HG02943 (cell line): ENCODE measurements around the gene SLC39A5.
A peak's percentile ranks its signal among the peaks of the same experiment; 100 is the strongest.
"Not testable (repeated sequence)": the region's sequence is repeated elsewhere in the genome, so short reads cannot be mapped to it uniquely, and the experiment has no call there.

Experiments
- ATAC-seq: cut with Tn5 transposase; IDR thresholded peaks from one replicate; pipeline ENCODE4 v1.9.1; 2021; ENCODE audit warnings: mild to moderate bottlenecking, low read depth, moderate library complexity; ENCODE audit not compliant: unreplicated experiment

The SLC39A5 gene

DNA sequence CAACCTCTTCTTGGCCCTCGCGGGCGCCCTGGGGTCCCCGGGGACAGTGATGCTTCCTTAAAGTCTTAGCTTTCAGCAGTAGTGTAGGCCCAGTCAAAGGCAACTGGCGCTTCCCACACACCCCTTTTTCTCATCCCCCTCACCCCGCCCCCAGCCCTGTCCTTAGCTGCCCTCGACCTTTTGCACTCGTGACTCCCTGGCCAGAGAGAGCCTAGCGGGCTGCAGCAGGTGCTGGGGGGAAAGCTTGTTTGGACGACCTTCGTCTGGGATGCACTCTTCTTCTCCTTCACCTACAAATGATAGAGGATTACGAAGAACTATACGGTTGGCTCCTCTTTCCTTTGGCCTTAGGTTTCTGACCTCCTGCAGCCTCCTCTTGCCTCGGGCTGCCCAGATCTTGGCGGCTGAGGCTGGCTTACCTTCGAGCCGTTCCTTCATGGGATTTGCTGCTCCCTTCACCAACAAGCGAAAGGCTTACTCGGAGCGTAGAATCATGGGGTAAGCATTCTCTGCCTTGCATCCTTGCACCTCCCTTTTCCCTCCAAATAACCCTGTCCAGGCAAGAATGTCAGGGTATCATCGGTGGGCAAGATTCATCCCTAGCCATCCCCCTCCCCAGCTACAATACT lies 37.7 kb downstream of the SLC39A5 start:
- peak; percentile 17 for ATAC-seq

DNA sequence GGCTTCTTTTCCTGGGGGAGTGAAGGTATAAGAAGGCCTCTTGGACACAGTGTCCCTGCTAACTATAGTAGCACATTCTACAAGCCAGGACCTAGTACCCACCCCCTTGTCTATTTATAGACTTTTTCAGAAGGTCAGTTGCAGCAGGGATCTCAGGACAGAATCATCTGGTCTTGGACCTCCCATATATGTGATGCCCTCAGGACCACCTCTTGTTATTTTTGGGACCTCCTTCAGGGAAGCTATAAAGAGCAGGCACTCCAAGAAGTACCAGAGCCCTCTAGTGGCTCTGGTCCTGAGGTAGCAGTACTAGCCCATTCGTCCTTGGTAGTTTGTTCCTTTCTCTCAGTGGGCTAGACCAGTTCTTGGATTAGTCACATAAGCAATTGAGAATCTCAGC lies 41.2 kb downstream of the SLC39A5 start:
- no peak for ATAC-seq

DNA sequence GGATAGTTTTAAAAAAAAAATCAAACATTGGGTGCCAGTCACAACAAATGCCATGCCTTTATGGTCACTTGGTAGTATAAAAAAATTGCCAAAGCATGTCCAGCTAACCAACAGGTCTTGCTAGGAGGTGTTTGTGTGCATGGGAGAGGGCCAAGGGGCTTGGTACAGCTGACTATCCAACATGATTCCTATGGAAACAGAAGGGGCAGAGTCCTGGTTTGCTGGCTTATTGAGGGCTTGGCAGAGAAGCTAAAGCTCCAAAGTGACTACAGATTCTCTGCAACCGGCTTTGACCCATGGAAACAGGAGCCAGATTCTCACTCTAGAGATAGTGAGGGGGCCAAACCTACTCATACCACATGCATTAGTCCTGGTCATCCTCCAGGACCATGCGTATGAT lies 42.6 kb downstream of the SLC39A5 start:
- not testable (repeated sequence) for ATAC-seq

DNA sequence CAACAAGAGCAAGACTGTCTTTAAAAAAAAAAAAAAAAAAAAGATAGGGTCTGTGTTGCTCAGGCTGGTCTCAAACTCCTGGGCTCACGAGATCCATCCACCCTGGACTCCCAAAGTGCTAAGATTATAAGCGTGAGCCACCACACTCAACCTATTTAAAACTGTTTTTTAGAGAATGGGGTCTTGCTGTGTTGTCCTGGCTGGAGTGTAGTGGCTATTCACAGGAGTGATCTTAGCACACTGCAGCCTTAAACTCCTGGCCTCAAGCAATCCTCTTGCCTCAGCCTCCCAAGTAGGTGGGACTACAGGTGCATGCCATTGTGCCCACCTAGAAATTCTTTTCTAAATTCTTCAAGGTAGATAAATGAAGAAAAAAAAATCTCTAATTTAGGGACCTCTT lies 44.4 kb downstream of the SLC39A5 start:
- ATAC-seq, result no peak

DNA sequence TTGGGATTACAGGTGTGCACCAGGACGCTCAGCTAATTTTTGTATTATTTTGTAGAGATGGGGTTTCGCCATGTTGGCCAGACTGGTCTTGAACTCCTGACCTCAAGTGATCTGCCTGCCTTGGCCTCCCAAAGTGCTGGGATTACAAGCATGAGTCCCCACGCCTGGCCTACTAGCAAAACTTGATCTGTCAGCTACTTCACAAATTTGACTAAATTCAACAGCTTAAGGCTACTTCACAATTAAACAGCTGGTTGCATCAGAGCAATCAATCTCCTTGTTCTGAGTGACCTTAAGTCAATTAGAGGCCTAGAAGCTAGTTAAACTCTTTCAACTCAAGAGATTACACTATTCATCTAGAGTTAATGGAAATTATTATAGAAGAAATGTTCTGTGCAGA lies 49.1 kb downstream of the SLC39A5 start:
- no peak for ATAC-seq

DNA sequence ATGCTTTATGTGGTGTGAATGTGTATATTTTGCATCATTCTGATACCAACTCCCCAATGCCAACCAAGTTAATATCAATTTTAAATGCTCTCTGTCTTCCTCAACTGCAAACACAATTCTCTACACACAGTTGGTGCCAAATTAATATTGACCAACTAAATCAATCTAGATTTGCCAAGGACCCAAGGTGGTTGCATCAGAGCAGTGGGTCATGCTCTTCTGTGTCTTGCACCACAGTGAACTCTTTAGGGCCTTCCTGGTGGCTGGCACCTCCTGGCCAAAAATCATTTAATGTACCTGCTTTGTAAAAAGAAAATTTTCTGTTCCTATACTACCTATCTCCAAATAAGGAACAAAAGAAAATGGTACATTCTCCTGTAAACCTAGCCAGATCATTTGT lies 51.0 kb downstream of the SLC39A5 start:
- ATAC-seq, result no peak

DNA sequence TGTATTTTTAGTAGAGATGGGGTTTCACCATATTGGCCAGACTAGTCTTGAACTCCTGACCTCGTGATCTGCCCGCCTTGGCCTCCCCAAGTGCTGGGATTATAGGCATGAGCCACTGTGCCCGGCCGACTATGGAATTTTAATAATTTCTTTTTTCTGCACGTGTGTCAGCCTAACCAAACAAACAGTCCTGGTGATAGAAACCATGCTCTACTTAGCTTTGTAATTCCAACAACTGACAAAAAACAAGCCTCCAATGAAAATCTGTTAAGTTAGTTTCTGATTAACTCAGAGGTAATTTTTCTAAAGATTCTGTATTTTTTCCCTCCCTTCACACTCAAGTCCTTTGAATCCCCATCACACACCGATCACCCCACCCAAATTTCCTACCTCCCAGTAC lies 52.2 kb downstream of the SLC39A5 start:
- ATAC-seq, result no peak

DNA sequence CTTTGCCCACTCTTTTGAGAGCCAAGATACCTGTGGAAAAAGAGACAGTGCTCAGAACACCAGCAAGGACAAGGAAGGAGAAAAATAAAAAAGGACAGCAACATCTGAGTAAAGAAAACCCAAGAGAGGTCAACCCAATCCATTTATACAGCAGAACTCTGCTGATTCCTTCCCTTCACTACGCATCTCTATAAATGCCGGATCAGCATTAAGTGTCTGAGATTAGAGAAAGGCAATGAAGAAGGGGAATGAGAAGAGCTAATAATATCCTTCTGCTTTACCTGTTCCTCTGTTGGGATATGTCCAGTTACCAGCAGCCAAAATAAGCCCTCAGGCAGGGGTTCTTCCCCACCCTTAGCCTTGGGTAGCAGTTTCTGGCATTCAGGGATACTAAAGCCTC lies 52.7 kb downstream of the SLC39A5 start:
- ATAC-seq, result no peak

DNA sequence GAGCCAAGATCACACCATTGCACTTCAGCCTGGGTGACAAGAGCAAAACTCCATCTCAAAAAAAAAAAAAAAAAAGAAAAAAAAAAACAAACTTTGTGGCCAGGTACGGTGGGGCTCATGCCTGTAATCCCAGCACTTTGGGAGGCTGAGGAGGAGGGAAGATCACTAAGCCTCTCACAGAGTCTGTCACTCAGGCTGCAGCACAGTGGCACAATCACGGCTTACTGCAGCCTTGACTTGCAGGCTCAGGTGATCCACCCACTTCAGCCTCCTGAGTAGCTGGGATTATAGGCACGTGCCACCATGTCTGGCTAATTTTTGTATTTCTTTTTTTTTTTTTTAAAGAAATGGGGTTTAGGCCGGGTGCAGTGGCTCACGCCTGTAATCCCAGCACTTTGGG lies 54.4 kb downstream of the SLC39A5 start:
- ATAC-seq, result not testable (repeated sequence)

DNA sequence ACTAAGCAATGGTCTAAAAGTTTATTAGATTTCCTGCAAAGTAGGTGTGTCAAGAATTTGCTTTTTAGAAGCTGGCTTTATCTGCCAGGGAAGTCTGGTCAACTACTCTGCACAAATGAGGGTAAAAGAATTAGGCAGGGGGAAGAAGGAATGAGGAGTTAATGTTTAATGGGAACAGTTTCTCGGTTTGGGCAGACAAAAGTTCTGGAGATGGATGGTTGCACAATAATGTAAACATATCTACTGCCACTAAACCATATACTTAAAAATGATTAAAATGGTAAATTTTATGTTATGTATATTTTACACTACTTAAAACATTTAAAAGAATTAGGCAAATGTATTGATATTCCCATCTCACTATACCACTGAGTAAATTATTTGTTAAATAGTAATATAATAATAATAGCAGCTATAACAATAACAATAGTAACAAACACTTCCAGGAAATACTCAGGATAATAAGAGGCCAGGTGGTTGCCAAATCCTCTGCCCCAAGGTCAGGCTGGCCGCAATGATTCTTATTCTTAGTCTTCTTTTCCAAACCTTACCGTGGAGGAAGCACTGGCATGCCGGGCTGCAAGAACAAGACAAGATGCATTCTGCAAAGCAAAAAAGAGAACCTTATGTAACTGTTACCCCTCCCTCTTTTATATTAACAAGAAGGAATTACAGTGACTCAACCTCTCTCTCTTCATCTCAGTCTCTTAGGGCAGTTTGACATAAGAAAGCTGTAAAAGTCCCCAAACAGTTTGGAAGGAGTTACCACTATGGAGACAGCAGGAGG lies 56.4 kb downstream of the SLC39A5 start:
- ATAC-seq, result no peak
